GM10266 (cell line): ENCODE data around the gene CD2AP.

Source experiments
- DNase-seq: peaks from one replicate; pipeline ENCODE4 v3.0.0; 2012; ENCODE audit errors: extremely low spot score
- TF ChIP-seq, protein P1 (sequence below): IDR thresholded peaks from 2 replicates; pipeline ENCODE4 v1.5.1; 2012; ENCODE audit warnings: mild to moderate bottlenecking, low read depth; ENCODE audit not compliant: control insufficient read depth, insufficient read depth; ENCODE audit errors: missing control alignments

The CD2AP gene

DNA sequence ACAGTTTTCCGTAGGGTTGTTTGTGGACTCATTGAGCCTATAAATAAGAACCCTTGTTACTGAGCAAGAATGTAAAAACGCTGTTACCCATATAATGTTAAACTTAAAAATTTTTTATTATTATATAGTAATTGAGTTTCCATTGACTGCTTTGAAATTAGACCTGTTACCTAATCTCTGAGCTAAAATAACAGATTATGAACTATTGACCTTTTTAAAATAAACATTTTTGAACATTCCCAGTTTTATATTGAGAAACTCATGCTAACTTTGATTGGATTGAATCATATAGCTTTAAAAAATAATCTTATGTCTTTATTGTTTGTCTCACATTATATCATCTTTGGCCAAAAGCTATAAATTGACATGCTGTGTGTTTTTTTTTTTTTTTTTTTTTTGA, 95.5 kb downstream of the CD2AP start:
- TF ChIP-seq, protein P1, sequence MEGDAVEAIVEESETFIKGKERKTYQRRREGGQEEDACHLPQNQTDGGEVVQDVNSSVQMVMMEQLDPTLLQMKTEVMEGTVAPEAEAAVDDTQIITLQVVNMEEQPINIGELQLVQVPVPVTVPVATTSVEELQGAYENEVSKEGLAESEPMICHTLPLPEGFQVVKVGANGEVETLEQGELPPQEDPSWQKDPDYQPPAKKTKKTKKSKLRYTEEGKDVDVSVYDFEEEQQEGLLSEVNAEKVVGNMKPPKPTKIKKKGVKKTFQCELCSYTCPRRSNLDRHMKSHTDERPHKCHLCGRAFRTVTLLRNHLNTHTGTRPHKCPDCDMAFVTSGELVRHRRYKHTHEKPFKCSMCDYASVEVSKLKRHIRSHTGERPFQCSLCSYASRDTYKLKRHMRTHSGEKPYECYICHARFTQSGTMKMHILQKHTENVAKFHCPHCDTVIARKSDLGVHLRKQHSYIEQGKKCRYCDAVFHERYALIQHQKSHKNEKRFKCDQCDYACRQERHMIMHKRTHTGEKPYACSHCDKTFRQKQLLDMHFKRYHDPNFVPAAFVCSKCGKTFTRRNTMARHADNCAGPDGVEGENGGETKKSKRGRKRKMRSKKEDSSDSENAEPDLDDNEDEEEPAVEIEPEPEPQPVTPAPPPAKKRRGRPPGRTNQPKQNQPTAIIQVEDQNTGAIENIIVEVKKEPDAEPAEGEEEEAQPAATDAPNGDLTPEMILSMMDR, result no peak
- DNase-seq, result no peak

DNA sequence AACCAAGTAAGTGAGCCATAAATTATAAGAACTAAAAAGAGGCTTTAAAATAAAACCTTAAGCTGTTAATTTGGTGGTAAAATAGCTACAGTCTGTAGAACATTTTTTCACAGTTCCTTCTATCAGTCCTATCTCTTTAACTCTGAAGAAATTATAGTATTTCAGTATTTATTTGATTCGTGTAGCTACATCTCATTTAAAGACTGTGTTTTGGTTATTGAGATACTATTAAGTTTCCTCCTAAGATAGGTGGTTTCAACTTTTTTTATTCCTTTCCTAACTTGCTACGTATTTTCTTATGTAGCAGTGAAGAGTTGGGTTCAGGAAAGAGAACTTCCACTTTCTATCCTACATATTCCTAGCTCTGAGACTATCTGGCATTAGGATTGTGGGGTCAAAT, 97.2 kb downstream of the CD2AP start:
- TF ChIP-seq, protein P1, result no peak
- no peak for DNase-seq

DNA sequence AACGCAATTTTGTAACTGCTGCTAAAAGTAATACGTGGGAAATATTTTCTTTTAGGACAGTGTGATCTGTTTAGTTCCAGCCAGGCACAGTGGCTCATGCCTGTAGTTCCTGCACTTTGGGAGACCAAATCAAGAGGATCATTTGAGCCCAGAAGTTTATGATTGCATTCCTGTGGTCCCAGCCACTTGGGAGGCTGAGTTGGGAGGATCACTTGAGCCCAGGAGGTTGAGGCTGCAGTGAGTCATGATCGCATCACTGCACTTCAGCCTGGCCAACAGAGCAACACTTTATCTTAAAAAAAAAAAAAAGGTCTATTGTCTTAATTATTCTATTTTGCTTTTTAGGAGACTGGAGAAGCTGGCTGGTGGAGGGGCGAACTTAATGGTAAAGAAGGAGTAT, 101.5 kb downstream of the CD2AP start:
- TF ChIP-seq, protein P1, result no peak
- DNase-seq, result no peak

DNA sequence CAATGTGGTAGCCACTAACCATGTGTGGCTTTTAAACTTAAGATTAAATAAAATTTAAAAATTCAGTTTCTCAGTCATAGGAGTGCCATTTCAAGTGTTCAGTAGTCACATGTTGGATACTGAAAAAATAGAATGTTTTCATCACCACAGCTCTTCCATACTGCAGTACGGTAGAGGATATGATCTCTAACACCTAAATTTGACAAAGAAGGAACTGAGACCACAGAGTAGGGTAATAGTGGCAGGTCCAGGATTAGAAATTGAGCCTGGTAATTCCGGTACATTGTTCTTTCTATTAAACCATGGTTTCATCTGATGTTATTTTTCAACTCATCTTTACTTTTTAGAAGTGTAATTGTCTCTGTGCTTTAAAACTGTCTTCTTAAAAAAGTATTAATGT, 104.0 kb downstream of the CD2AP start:
- TF ChIP-seq, protein P1, result no peak
- DNase-seq, result peak; percentile 8

DNA sequence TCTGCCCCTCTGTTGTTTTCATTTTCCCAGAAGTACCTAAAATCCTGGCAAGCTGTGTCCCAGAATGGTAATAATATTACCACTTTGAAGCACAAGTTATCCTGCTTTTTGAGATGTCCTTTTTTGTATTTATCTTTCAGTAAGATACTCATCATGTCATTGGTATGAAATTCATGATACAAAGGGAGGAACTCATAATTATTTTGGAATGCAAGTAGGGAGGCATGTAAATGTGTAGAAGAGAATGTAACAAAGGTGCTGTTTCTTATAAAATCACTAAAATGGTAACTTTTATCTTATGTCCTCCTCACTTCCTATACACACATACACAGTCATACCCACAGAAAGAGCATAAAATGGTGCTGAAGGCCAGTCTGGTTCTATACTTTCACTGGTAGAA, 109.9 kb downstream of the CD2AP start:
- TF ChIP-seq, protein P1, result no peak

DNA sequence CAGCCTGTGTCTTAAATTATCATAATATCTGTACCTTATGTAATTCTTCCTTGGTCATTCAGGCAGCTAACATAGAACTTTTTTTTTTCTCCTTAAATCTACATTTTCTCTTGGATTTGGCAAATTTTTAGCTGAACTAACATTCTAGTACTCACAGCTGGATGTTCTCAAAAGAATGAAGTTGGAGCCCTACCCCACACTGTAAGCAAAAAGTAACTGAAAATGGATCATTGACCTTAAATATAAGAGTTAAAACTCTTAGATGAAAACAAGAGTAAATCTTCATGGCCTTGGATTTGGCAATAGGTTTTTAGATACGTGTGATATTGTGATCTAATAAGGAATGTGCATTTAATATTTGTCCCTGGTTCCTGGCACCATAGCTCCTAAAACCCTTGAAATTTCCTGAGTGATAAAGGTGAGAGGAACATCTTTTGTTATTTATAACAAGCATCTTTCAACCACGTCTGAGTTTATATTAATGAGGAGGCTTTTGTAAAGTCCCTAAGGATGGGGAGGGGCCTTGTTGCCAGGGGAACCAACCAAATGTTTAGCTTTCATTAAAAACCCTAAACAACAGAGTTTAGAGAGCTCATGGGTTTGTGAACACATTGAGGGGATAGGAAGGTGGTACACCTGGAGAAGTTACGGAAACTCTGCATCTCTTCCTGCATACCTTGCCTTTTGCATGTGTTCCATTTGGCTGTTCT, 114.7 kb downstream of the CD2AP start:
- no peak for DNase-seq
- TF ChIP-seq, protein P1, result no peak

More for the DNA sequence above, 109.9 kb downstream of the CD2AP start:
- DNase-seq, result no peak

DNA sequence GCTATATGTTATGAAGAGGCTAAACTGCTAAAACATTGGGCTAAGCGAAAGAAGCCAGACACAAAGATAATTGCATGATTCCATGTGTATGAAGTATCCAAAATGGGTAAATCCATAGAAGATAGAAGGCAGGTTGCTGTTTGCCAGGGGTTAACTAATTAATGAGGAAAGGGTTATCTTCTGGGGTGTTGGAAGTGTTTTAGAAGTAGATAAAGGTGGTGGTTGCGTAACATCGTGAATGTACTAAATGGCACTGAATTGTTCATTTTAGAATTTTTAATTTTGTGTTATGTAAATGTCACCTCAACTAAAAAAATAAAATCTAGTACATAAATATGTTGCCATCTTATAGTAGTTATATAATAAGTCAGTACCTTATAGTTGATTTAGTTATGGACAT, 116.4 kb downstream of the CD2AP start:
- no peak for DNase-seq
- TF ChIP-seq, protein P1, result no peak
